HEK293T (cell line): ENCODE data around the gene TBCC.

Experiments
- ARNT ChIP-seq: fragments of 450-650 bp; IDR thresholded peaks from 2 replicates; pipeline ENCODE4 v1.6.1; 2017; ENCODE audit warnings: mild to moderate bottlenecking
- BHLHE40 ChIP-seq: fragments of 450-650 bp; IDR thresholded peaks from 2 replicates; pipeline ENCODE4 v1.6.1; 2016; ENCODE audit warnings: mild to moderate bottlenecking, moderate library complexity, borderline replicate concordance
- CTBP1 ChIP-seq: fragments of 450-650 bp; IDR thresholded peaks from 2 replicates; pipeline ENCODE4 v1.6.1; 2016; ENCODE audit warnings: borderline replicate concordance
- FOXA1 ChIP-seq: fragments of 450-650 bp; IDR thresholded peaks from 2 replicates; pipeline ENCODE4 v1.6.1; 2016; ENCODE audit warnings: mild to moderate bottlenecking
- FOXK2 ChIP-seq: fragments of 450-650 bp; IDR thresholded peaks from 2 replicates; pipeline ENCODE4 v1.6.1; 2016; ENCODE audit warnings: mild to moderate bottlenecking
- HDGF ChIP-seq: fragments of 450-650 bp; IDR thresholded peaks from 2 replicates; pipeline ENCODE4 v1.6.1; 2017; ENCODE audit warnings: antibody characterized with exemption, borderline replicate concordance
- SP1 ChIP-seq: fragments of 450-650 bp; IDR thresholded peaks from 2 replicates; pipeline ENCODE4 v1.6.1; 2017
- SUZ12 ChIP-seq: fragments of 450-650 bp; IDR thresholded peaks from 2 replicates; pipeline ENCODE4 v1.6.1; 2016; ENCODE audit warnings: mild to moderate bottlenecking
- TARDBP ChIP-seq: fragments of 450-650 bp; IDR thresholded peaks from 2 replicates; pipeline ENCODE4 v1.6.1; 2016
- ZNF384 ChIP-seq: fragments of 450-650 bp; IDR thresholded peaks from 2 replicates; pipeline ENCODE4 v1.6.1; 2016
- TF ChIP-seq, protein P1 (sequence below): fragments of 450-650 bp; IDR thresholded peaks from 2 replicates; pipeline ENCODE4 v1.6.1; 2016

GRCh38 chr6:42697268-42697655, 48.6 kb downstream of the TBCC start:
- no peak for TF ChIP-seq ARNT
- TF ChIP-seq TARDBP: no peak
- no peak for TF ChIP-seq ZNF384
- no peak for TF ChIP-seq BHLHE40
- no peak for TF ChIP-seq HDGF
- TF ChIP-seq, protein P1, sequence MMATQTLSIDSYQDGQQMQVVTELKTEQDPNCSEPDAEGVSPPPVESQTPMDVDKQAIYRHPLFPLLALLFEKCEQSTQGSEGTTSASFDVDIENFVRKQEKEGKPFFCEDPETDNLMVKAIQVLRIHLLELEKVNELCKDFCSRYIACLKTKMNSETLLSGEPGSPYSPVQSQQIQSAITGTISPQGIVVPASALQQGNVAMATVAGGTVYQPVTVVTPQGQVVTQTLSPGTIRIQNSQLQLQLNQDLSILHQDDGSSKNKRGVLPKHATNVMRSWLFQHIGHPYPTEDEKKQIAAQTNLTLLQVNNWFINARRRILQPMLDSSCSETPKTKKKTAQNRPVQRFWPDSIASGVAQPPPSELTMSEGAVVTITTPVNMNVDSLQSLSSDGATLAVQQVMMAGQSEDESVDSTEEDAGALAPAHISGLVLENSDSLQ: no peak
- no peak for TF ChIP-seq FOXK2
- no peak for TF ChIP-seq SUZ12
- no peak for TF ChIP-seq SP1
- TF ChIP-seq FOXA1: no peak
- TF ChIP-seq CTBP1: no peak
